ENCODE measurements around the gene NOP16. TPM values are rescaled to one million over a fixed set of nuclear protein-coding genes. Genes with fewer than 3 reads are reported as not detected.
A peak's percentile ranks its signal among the peaks of the same experiment; 100 is the strongest.

Gene NOP16
- total and polyA plus RNA-seq, 2 experiments from 2014 or later: 15.2 to 68.7 TPM

DNA sequence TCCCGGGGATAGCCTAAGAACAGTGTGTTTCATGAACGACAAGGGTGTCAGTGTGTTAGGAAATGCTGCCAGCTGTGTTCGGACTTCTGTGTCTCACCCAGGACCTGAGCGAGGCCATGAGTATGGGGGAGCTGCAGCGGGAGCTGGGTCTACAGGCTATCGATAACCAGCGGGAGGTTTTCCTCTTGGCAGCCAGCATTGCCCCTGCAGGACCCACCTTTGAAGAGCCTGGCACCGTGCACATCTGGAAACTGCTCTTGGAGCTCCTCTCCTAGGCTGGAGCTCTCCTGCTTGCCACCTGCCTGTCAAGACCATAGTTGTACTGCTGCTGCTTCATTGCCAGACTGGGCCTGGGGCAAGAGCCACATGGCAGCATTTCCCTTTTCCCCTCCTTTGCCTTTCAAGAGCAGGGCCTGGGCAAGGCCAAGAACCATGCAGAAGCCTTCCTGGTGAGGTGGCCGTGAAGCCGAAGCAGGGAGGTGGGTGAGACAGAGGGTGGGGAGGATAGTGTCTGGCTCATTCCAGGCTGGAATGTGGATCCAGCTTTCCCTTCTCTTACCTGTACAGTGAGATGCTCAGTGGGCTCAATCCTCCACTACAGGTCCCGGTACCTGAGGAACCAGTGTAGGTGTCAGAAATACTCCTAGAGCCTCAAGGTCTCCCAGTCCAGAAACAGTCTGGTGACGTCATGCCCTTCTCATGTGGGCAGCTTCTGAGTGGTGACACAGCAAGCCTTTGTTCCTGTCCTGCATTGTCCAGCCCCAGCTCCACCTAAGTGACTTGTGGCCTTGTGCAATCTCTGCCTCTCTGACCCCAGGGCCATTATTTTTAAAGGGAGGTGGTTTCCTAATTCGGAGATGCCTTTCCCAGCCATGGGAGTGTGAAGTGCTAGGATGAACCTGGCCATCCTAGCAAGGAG lies 16.5 kb downstream of the NOP16 start:
- no peak overlapping the region for H3K9ac ChIP-seq
- DNase-seq: no peak
- no peak for TF ChIP-seq EZH2phosphoT487 (IDR thresholded peaks at IDR 0.05; ENCODE audit: insufficient read depth, low read depth)
- TF ChIP-seq EZH2 (IDR thresholded peaks at IDR 0.05; ENCODE audit: insufficient read depth, poor library complexity, severe bottlenecking): no peak
- H3K4me3 ChIP-seq: no peak overlapping the region
- in situ Hi-C loops (cut with MboI): no loop called here
- no peaks in the 10 kb centered on the region for H3K4me1 ChIP-seq (ENCODE audit: insufficient read depth)
- no peaks in the 10 kb centered on the region for H3K9me3 ChIP-seq (ENCODE audit: low read depth)
- no peak overlapping the region for H3K4me2 ChIP-seq (ENCODE audit: unreplicated experiment)
- H4K20me1 ChIP-seq (ENCODE audit: insufficient read depth): no peaks in the 10 kb centered on the region
- H3K27me3 ChIP-seq (replicated peaks; ENCODE audit: insufficient read depth): no peaks in the 10 kb centered on the region
- no peak overlapping the region for H2AFZ ChIP-seq
- H3K79me2 ChIP-seq (ENCODE audit: insufficient read depth): peaks cover 10% of the 10 kb centered on the region
- 94 to 95% methylated on average over 13 of the region's 13 CpGs for WGBS, 2 experiments (ENCODE audit: low coverage in 1 of 2, low lambda C conversion rate in 2 of 2, missing lambda C conversion rate in 2 of 2)
- H3F3A ChIP-seq (ENCODE audit: insufficient read depth): peaks cover 11% of the 10 kb centered on the region; the same call in 1 of the 2 replicates
- no peak overlapping the region for H3K27ac ChIP-seq
- no peaks in the 10 kb centered on the region for H3K9me2 ChIP-seq (ENCODE audit: insufficient read depth)
- 0 out of 2 replicates have a peak, but pooled peaks cover 13% of the 10 kb centered on the region for H3K36me3 ChIP-seq (ENCODE audit: low read depth)

DNA sequence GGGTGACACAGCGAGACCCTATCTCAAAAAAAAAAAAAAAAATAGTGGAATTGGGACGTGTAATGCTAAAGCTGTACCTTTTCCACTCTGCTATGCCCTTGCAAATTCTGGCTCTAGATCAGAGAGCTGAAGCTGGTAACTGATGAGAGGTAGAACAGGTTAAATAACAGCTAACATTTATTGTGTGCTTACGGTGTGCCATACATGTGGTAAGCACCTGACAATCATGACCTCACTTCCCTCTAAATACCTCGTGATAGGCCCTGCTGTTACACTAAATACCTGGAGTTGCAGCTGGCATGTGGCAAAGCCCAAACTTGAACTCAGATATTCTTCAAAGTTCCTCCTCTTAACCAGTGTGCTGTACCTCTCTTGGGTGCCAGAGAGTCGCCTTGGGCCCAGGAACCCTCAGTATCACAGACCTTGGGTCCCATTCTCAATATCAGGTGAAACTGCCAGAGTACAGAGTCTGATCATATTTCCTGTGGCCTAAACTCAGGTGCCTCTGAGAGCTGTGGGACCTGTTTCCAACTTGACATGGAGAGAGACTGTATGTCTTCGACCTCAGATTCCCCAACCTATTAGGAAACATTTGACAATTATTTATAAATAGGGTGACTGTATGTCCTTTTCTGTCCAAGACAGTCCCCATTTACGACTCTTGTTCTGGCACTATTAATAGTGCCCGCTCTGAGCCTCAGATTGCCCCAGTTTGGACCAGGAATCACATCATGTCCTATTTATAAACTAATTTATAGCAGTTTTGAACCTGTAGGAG lies 18.3 kb downstream of the NOP16 start:
- H3K9me3 ChIP-seq (ENCODE audit: low read depth): no peaks in the 10 kb centered on the region
- WGBS, 2 experiments (ENCODE audit: low coverage in 1 of 2, low lambda C conversion rate in 2 of 2, missing lambda C conversion rate in 2 of 2): 87 to 91% methylated on average over 8 of the region's 8 CpGs
- no peaks in the 10 kb centered on the region for H3K27me3 ChIP-seq (replicated peaks; ENCODE audit: insufficient read depth)

DNA sequence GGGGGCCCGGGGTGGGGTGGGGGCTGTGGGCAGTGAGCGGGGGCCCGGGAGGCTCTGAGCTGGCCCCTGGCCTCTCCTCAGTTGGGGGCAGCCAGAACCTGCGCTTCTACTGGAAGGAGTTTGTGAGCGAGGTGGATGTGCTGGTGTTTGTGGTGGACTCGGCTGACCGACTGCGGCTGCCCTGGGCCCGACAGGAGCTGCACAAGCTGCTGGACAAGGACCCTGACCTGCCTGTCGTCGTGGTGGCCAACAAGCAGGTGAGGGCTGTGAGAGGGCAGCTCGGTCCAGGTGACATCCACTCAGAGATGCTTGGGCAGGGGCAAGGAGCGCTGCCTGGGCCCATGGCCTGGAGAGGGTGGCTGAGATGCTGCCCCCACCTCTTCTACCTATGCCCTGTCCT lies 19.7 kb downstream of the NOP16 start:
- Histone ChIP-seq H3K27ac (no peak overlapping the region), H3F3A (ENCODE audit: insufficient read depth) (peaks cover 11% of the 10 kb centered on the region; the same call in 1 of the 2 replicates), H3K4me2 (ENCODE audit: unreplicated experiment) (no peak overlapping the region), H3K4me3 (no peak overlapping the region), H3K4me1 (ENCODE audit: insufficient read depth) (no peaks in the 10 kb centered on the region), H2AFZ (no peak overlapping the region), H4K20me1 (ENCODE audit: insufficient read depth) (no peaks in the 10 kb centered on the region), H3K9ac (no peak overlapping the region), H3K27me3 (replicated peaks; ENCODE audit: insufficient read depth) (no peaks in the 10 kb centered on the region), H3K79me2 (ENCODE audit: insufficient read depth) (peaks cover 17% of the 10 kb centered on the region), H3K9me3 (ENCODE audit: low read depth) (no peaks in the 10 kb centered on the region), H3K9me2 (ENCODE audit: insufficient read depth) (no peaks in the 10 kb centered on the region), H3K36me3 (ENCODE audit: low read depth) (0 out of 2 replicates have a peak, but pooled peaks cover 13% of the 10 kb centered on the region)
- no peak for DNase-seq
- in situ Hi-C loops (cut with MboI): no loop called here
- TF ChIP-seq EZH2phosphoT487 (IDR thresholded peaks at IDR 0.05; ENCODE audit: insufficient read depth, low read depth) (no peak), EZH2 (IDR thresholded peaks at IDR 0.05; ENCODE audit: insufficient read depth, poor library complexity, severe bottlenecking) (no peak)
- WGBS, 2 experiments (ENCODE audit: low coverage in 1 of 2, low lambda C conversion rate in 2 of 2, missing lambda C conversion rate in 2 of 2): 87 to 96% methylated on average over 7 to 13 of the region's 13 CpGs

More for the DNA sequence above, 18.3 kb downstream of the NOP16 start:
- TF ChIP-seq EZH2 (IDR thresholded peaks at IDR 0.05; ENCODE audit: insufficient read depth, poor library complexity, severe bottlenecking) (no peak), EZH2phosphoT487 (IDR thresholded peaks at IDR 0.05; ENCODE audit: insufficient read depth, low read depth) (no peak)
- Histone ChIP-seq H3K27ac (no peak overlapping the region), H3K4me3 (no peak overlapping the region), H3F3A (ENCODE audit: insufficient read depth) (peaks cover 11% of the 10 kb centered on the region; the same call in 1 of the 2 replicates), H3K9me2 (ENCODE audit: insufficient read depth) (no peaks in the 10 kb centered on the region), H3K4me1 (ENCODE audit: insufficient read depth) (no peaks in the 10 kb centered on the region), H3K79me2 (ENCODE audit: insufficient read depth) (peaks cover 17% of the 10 kb centered on the region), H4K20me1 (ENCODE audit: insufficient read depth) (no peaks in the 10 kb centered on the region), H3K4me2 (ENCODE audit: unreplicated experiment) (no peak overlapping the region), H3K36me3 (ENCODE audit: low read depth) (0 out of 2 replicates have a peak, but pooled peaks cover 13% of the 10 kb centered on the region), H3K9ac (no peak overlapping the region), H2AFZ (no peak overlapping the region)
- in situ Hi-C loops (cut with MboI): no loop called here
- DNase-seq: no peak

DNA sequence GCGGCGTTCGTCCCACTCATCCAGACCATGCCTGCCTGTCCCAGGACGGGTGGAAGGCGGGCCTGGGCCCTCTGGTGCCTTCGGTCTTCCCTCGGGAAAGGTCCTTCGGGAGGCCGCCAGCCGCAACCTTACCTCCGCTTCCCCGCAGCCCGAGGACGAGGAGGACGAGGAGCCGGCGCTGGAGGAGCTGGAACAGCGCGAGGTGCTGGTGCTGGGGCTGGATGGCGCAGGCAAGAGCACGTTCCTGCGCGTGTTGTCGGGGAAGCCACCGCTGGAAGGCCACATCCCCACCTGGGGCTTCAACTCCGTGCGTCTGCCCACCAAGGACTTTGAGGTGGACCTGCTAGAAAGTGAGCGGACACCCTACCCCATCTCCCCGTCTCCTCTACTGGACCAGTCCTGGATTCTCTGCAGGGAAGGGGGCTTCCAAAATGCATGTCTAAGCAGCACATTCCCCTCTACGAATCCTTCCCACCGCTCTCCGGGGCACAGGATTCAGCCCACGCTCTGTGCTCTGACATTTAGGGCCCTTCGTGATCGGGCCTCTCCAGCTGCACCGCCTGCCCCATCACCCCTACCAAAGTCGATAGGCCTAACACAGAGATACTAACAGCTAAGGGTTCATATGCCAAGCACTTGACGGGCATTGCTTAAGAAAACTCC lies 22.0 kb downstream of the NOP16 start:
- TF ChIP-seq EZH2phosphoT487 (IDR thresholded peaks at IDR 0.05; ENCODE audit: insufficient read depth, low read depth) (no peak), EZH2 (IDR thresholded peaks at IDR 0.05; ENCODE audit: insufficient read depth, poor library complexity, severe bottlenecking) (no peak)
- H3K4me1 ChIP-seq (ENCODE audit: insufficient read depth): no peaks in the 10 kb centered on the region
- H3K79me2 ChIP-seq (ENCODE audit: insufficient read depth): peaks cover 19% of the 10 kb centered on the region
- peak overlapping the region; percentile 74 for H3K27ac ChIP-seq
- no peaks in the 10 kb centered on the region for H3F3A ChIP-seq (ENCODE audit: insufficient read depth)
- H3K27me3 ChIP-seq (replicated peaks; ENCODE audit: insufficient read depth): no peaks in the 10 kb centered on the region
- peak overlapping the region; percentile 93 for H2AFZ ChIP-seq
- 31 to 32% methylated on average over 37 to 38 of the region's 38 CpGs for WGBS, 2 experiments (ENCODE audit: low coverage in 1 of 2, low lambda C conversion rate in 2 of 2, missing lambda C conversion rate in 2 of 2)
- in situ Hi-C loops (cut with MboI): no loop called here
- no peaks in the 10 kb centered on the region for H3K9me3 ChIP-seq (ENCODE audit: low read depth)
- peak overlapping the region; percentile 78 for H3K4me3 ChIP-seq
- no peaks in the 10 kb centered on the region for H3K9me2 ChIP-seq (ENCODE audit: insufficient read depth)
- H3K36me3 ChIP-seq (ENCODE audit: low read depth): 0 out of 2 replicates have a peak, but pooled peaks cover 13% of the 10 kb centered on the region
- no peak for DNase-seq
- H3K9ac ChIP-seq: peak overlapping the region; percentile 86
- H4K20me1 ChIP-seq (ENCODE audit: insufficient read depth): no peaks in the 10 kb centered on the region
- peak overlapping the region; percentile 86 for H3K4me2 ChIP-seq (ENCODE audit: unreplicated experiment)

All from GM23248 (cell line).